HAP-1 (cell line): ENCODE measurements around the gene SLC22A14.
"Not testable (repeated sequence)": the region's sequence is repeated elsewhere in the genome, so short reads cannot be mapped to it uniquely, and the experiment has no call there.

Experiments
- DNase-seq, 2 experiments: peaks; one replicate each; pipeline ENCODE4 v3.0.0-alpha.2; 2016 to 2020; ENCODE audit warnings: low spot score in 2 of 2
- H3K27me3 ChIP-seq: fragments of 250-450 bp; sonication (Bioruptor Pico); 2 replicates; pipeline ENCODE4 v1.5.1; 2020; ENCODE audit warnings: low read depth, mild to moderate bottlenecking, moderate library complexity
- H3K36me3 ChIP-seq: fragments of 250-450 bp; sonication (Bioruptor Pico); replicated peaks from 2 replicates; pipeline ENCODE4 v1.5.1; 2020; ENCODE audit warnings: mild to moderate bottlenecking
- H3K4me1 ChIP-seq: fragments of 250-450 bp; sonication (Bioruptor Pico); 2 replicates; pipeline ENCODE4 v1.5.1; 2020; ENCODE audit warnings: mild to moderate bottlenecking
- H3K4me3 ChIP-seq: fragments of 250-450 bp; sonication (Bioruptor Pico); 2 replicates; pipeline ENCODE4 v1.5.1; 2020; ENCODE audit warnings: mild to moderate bottlenecking, moderate library complexity
- H3K9me3 ChIP-seq: fragments of 250-450 bp; sonication (Bioruptor Pico); 2 replicates; pipeline ENCODE4 v1.5.1; 2020; ENCODE audit warnings: mild to moderate bottlenecking, moderate library complexity
- in situ Hi-C: fragments of 300-500 bp; cut with MboI; formaldehyde crosslinking; loops from 3 replicates; pipeline ENCODE4 v1.14.3; 2020; ENCODE audit warnings: low sequenced_read_pairs, inconsistent platforms, mixed read lengths

Gene SLC22A14, protein sequence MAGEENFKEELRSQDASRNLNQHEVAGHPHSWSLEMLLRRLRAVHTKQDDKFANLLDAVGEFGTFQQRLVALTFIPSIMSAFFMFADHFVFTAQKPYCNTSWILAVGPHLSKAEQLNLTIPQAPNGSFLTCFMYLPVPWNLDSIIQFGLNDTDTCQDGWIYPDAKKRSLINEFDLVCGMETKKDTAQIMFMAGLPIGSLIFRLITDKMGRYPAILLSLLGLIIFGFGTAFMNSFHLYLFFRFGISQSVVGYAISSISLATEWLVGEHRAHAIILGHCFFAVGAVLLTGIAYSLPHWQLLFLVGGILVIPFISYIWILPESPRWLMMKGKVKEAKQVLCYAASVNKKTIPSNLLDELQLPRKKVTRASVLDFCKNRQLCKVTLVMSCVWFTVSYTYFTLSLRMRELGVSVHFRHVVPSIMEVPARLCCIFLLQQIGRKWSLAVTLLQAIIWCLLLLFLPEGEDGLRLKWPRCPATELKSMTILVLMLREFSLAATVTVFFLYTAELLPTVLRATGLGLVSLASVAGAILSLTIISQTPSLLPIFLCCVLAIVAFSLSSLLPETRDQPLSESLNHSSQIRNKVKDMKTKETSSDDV

DNA sequence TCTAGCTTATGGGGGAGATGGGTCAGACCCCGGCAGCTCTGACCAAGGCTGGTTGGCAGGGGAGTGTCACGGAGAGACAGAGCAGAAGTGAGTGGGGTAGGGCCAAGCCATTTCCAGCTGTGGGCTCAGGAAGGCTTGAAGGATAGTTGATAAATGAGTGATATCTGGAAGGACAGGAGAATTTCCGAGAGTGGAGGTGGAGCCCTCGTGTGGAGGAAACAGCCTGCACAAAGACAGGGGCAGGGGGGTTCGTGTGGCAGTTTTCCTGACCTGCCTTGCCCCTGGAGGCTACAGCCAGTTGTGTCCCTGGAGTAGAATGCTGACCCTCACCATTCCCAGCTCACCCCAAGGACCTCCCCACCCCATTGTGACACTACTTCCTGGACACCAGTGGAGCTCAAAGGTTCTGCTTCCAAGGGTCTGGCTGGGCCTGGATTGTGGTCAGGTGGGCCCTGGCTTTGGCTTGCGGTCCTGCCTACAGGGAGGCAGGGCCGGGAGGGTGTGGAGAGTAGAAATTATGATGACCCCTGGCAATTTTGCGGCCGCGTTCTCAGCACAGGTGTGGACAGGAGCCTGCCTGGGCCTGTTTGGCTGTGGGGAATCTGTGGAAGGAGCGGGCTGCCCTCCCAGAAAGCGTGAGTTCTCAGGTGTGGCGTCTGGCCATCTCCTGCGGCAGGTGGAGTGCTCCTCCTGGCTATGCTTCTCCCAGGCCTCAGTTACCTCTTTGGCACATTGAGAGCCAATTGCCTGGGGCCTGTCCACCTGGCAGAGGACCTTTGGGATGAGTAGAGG lies at the start of gene SLC22A14:
Gene SLC22A14, plus strand, starts transcription at position 400 of the 792 bp plus-strand sequence. CDS start 23,733 bp downstream, outside the sequence.
- no peaks in the 10 kb centered on the region for H3K9me3 ChIP-seq
- in situ Hi-C loops, result no loop called here
- no peaks in the 10 kb centered on the region for H3K4me1 ChIP-seq
- peak in 1 of 2 experiments; percentile 33 for DNase-seq
- H3K4me3 ChIP-seq, result no peak within 1 kb of the TSS
- no peaks in the 10 kb centered on the region for H3K36me3 ChIP-seq
- no peaks in the 10 kb centered on the region for H3K27me3 ChIP-seq

DNA sequence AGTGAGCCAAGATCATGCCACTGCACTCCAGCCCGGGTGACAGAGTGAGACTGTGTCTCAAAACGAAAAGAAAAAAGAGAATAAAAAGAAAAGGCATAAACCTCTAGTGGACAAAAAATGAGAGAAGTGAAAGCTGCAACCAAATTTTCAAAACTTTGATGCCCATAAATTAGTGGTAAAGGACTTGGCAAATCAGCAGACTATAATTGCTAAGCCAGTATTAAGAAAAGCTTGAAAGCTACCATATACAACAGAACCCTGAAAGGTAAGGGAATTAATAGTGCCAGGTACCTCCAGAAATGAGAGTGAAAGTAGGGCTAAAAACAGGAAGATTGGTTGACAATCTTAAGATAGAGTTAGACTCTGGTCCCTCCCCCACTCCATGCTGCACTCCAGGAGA lies 49.4 kb upstream of the SLC22A14 start:
- Histone ChIP-seq H3K27me3 (no peaks in the 10 kb centered on the region), H3K36me3 (peaks cover 19% of the 10 kb centered on the region), H3K9me3 (no peaks in the 10 kb centered on the region), H3K4me1 (no peaks in the 10 kb centered on the region), H3K4me3 (no peak overlapping the region)
- DNase-seq, result no peak
- in situ Hi-C loops, result no loop called here

DNA sequence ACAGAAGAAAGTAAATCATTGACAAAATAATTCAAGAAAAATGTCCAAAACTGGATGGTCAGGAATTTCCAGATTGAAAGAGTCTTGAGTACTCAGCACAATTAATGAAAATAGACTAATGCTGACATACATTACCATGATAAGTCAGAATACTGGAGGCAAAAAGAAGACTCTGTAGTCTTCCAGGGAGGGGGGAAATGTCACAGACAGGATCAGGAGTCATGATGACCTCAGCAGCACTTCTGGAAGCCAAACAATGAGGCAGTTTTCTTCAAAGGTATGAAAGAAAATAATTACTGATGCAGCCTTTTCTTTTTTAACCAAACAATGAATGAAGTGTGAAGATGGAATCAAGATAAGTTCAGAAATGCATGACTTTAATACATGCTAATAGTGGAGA lies 46.6 kb upstream of the SLC22A14 start:
- H3K9me3 ChIP-seq, result no peaks in the 10 kb centered on the region
- peaks cover 15% of the 10 kb centered on the region for H3K36me3 ChIP-seq
- in situ Hi-C loops, result no loop called here
- DNase-seq, result no peak
- H3K4me1 ChIP-seq, result no peaks in the 10 kb centered on the region
- H3K27me3 ChIP-seq, result no peaks in the 10 kb centered on the region
- no peak overlapping the region for H3K4me3 ChIP-seq

DNA sequence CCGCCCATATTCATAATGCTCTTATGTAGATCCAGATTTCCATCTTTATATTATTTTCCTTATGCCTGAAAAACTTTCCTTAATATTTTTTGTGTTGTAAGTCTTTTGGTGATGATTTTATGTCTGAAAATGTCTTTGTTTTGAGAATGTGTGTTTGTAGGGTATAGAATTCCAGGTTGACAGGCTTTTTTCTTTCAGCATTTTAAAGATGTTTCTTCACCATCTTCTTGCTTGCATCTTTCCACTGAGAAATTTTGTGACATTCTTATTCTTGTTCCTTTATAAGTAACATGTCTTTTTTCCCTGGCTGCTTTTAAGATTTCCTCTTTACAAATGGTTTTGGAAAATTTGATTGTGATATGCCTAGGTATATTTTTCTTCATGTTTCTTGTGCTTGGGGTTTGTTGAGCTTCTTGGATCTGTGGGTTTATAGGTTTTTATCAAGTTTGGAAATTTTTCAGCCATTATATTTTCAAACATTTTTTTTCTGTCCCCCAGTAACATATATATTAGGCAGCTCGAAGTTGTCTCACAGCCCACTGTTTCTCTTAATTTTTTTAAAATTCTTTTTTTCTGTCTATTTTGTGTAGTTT lies 43.6 kb upstream of the SLC22A14 start:
- Histone ChIP-seq H3K27me3 (no peaks in the 10 kb centered on the region), H3K4me1 (no peaks in the 10 kb centered on the region), H3K36me3 (peaks cover 8% of the 10 kb centered on the region; the same call in 1 of the 2 replicates), H3K4me3 (no peak overlapping the region), H3K9me3 (no peaks in the 10 kb centered on the region)
- in situ Hi-C loops, result no loop called here
- DNase-seq, result no peak

DNA sequence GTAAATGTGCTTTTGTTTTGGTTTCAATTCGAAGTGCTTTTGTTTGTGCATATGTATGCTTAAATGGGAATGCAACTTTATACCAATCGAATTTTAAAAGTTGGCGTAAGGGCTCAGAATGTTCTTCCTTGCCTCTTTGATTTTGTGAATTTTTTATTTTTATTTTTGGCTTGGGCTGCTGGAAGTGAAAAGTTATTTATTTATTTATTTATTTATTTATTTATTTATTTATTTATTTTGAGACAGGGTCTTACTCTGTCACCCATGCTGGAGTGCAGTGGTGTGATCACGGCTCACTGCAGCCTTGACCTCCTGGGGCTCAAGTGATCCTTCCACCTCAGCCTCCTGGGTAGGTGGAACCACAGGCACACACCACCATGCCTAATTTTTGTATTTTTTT lies 39.3 kb upstream of the SLC22A14 start:
- H3K9me3 ChIP-seq, DNase-seq, H3K27me3 ChIP-seq, H3K4me1 ChIP-seq, H3K4me3 ChIP-seq, in situ Hi-C loops: not testable (repeated sequence)
- peaks cover 19% of the 10 kb centered on the region for H3K36me3 ChIP-seq

DNA sequence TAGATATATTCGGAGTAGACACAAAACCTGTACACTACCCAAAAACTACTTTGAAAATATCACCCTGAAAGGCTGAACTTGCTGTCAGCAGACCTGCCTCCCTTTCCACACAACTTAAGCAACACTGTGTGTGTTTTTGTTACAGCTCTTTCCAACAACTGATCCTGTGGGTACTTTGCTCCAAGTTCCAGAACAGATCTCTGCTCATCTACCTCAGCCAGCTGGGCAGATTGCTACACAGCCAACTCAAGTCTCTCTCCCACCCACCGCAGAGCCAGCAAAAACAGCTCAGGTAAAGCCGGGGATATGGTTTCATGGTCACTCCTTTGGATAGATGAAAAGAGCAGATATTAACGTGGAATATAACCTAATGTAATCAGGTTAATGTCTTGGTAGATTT lies 36.2 kb upstream of the SLC22A14 start:
- Histone ChIP-seq H3K4me3 (no peak overlapping the region), H3K36me3 (peaks cover 43% of the 10 kb centered on the region), H3K9me3 (no peaks in the 10 kb centered on the region), H3K4me1 (no peaks in the 10 kb centered on the region), H3K27me3 (no peaks in the 10 kb centered on the region)
- in situ Hi-C loops, result no loop called here
- DNase-seq, result no peak

DNA sequence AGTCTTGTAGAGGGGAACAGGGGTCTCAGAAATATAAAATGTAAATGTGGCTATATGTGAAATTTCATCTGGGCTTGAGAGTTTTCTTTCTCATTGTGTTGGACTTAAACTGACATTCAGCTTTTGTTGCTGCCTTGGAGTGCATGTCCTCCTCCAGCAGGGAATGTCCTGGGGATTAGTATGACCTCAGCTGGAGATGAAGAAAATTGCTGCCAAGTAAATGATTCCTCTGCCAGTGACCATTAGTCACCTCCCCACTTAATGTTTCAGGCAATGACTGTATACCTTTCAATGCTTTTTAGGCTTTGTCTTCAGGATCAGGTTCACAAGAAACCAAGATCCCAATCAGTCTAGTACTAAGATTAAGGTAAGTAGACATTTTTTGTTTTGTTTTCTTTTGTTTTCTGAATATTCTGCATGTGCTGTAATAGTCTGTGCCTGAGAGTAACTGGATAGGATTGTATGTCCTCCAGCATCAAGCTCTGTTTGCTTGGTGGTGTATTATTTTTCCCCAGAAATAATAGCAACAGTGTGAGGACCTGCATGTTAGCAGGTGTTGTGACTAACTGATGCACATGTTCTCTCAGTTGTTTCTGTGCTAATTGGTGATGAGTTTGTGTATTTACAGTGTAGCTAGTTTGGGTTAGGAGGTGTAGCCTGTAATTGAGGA lies 34.6 kb upstream of the SLC22A14 start:
- in situ Hi-C loops, result no loop called here
- Histone ChIP-seq H3K4me1 (no peaks in the 10 kb centered on the region), H3K36me3 (peaks cover 56% of the 10 kb centered on the region), H3K9me3 (no peaks in the 10 kb centered on the region), H3K27me3 (no peaks in the 10 kb centered on the region), H3K4me3 (no peak overlapping the region)
- no peak for DNase-seq

DNA sequence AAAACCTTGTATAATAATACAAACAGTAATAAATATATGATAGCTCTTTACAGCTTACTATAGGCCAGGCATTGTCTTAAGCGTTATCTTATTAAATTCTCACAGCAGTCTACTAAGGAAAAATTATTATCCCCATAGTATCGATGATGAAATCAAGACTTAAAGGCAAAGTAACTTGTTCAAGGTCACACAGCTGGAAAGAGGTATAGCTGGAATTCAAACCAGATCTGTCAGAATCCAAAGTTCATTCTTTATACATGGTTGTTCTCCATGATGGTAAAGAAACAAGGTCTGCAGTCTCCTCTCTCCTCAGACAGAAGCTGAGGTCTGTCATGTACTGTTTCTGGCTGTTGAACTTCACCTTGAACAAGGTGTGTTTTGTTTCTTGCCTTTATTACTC lies 31.9 kb upstream of the SLC22A14 start:
- in situ Hi-C loops, result no loop called here
- Histone ChIP-seq H3K36me3 (peaks cover 71% of the 10 kb centered on the region), H3K4me1 (no peaks in the 10 kb centered on the region), H3K4me3 (no peak overlapping the region), H3K9me3 (no peaks in the 10 kb centered on the region), H3K27me3 (no peaks in the 10 kb centered on the region)
- no peak for DNase-seq

DNA sequence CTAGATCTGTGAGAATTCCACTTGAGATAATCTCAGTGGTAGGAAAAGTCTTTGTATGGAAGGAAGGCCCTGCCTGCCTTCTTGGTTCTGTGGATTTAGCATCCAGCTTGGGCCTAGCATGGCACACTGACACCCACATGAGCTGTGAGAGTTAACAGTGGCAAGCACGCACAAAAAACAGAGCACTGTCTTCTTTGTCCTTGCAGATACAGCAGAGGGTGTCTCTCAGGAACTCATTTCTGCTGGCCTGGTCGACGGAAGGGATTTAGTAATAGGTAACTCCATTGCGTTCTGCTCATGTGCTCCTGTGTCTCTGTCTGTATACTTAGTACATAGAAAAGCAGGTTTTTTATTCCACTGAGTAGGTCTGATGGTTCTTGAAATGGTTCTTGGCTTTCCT lies 30.9 kb upstream of the SLC22A14 start:
- Histone ChIP-seq H3K4me3 (no peak overlapping the region), H3K9me3 (no peaks in the 10 kb centered on the region), H3K4me1 (no peaks in the 10 kb centered on the region), H3K36me3 (peaks cover 69% of the 10 kb centered on the region), H3K27me3 (no peaks in the 10 kb centered on the region)
- in situ Hi-C loops, result no loop called here
- DNase-seq, result no peak

DNA sequence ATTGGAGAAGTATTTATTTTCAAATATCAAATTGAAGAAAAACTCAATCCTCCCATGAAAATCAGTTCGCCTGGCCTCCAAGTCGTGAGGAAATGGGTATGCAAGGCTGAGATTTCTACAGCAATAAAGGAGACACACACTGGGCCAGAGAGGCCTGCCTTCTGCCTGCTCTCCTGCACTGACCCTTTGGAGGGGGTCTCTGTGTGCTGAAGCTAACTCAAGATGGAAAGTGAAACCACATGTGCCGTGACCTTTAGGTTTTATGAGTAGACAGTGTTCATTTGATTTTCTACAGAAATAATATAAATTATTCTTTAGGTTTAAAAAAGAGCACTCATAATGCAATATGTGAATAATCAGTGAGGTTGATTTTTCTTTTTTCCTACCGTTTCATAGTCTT lies 28.4 kb upstream of the SLC22A14 start:
- in situ Hi-C loops, result no loop called here
- no peaks in the 10 kb centered on the region for H3K27me3 ChIP-seq
- H3K9me3 ChIP-seq, result no peaks in the 10 kb centered on the region
- peaks cover 47% of the 10 kb centered on the region for H3K36me3 ChIP-seq
- no peaks in the 10 kb centered on the region for H3K4me1 ChIP-seq
- no peak for DNase-seq
- no peak overlapping the region for H3K4me3 ChIP-seq

DNA sequence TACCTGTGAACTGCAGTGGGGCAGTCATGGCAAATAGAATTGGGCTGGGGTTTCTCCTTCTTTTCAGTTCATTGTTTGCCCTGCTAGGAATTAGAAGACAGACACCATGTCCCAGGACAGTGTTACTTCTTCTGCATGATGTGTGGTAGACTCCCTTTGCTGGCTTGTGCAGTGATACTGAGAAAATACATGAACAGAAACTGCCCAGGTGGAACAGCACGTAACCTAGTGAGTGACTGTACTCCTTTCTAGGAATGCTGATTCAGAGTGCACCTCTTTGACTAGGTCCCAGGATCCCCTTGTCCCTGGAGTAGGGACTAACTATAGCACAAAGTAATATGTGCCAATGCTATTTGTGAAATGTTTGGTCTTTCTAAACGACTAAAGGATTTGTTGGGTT lies 27.2 kb upstream of the SLC22A14 start:
- DNase-seq, result no peak
- in situ Hi-C loops, result no loop called here
- no peak overlapping the region for H3K4me3 ChIP-seq
- peaks cover 39% of the 10 kb centered on the region for H3K36me3 ChIP-seq
- no peaks in the 10 kb centered on the region for H3K9me3 ChIP-seq
- H3K4me1 ChIP-seq, result no peaks in the 10 kb centered on the region
- H3K27me3 ChIP-seq, result no peaks in the 10 kb centered on the region

DNA sequence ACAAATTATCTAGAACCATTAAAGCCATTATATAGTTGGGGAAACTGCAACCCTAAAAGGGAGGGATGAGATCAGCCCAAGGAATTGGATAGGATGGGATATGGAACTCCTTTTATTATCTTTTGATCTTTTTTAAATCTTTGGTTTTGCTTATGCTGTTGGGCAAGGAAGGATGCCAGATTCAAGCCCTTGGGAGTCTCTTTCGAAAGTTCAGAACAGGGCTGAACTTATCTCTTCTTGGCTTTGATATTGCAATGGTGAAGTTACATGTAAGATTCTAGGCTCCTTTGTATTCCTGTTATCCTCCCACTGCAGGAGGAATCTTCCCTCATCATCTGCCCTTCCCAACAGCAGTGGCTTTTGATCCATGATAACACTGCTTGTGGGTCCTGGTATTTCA lies 26.5 kb upstream of the SLC22A14 start:
- no peak overlapping the region for H3K4me3 ChIP-seq
- in situ Hi-C loops, result no loop called here
- H3K9me3 ChIP-seq, result no peaks in the 10 kb centered on the region
- DNase-seq, result no peak
- H3K4me1 ChIP-seq, result no peaks in the 10 kb centered on the region
- no peaks in the 10 kb centered on the region for H3K27me3 ChIP-seq
- peaks cover 34% of the 10 kb centered on the region for H3K36me3 ChIP-seq

DNA sequence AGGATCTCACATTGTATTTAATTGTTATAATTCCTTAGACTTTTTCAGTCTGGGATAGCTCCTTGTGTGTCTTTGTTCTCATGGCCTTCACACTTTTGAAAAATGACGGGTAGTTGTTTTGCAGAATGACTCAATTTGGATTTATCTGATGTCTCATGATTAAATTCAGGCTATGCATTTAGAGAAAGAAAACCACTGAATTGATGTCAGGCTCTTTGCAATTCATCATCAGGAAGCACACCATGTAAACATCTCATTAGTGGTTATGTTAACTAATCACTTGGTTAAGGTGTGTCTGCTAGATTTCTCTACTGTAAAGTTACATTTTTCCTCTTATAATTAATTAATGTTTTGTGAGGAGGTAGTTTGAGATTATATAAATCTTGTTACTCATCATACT lies 24.5 kb upstream of the SLC22A14 start:
- DNase-seq, result no peak
- in situ Hi-C loops, result no loop called here
- no peaks in the 10 kb centered on the region for H3K27me3 ChIP-seq
- no peak overlapping the region for H3K4me3 ChIP-seq
- H3K36me3 ChIP-seq, result peaks cover 14% of the 10 kb centered on the region
- no peaks in the 10 kb centered on the region for H3K4me1 ChIP-seq
- no peaks in the 10 kb centered on the region for H3K9me3 ChIP-seq
